GM18505 (cell line): Measurements from ENCODE around the gene SNX4.

Experiments
- ATAC-seq: cut with Tn5 transposase; IDR thresholded peaks from one replicate; pipeline ENCODE4 v1.9.1; 2021; ENCODE audit not compliant: unreplicated experiment
- POLR2A ChIP-seq: IDR thresholded peaks from 4 replicates; pipeline ENCODE4 v1.6.1; 2011; ENCODE audit warnings: borderline replicate concordance; ENCODE audit not compliant: insufficient read depth, insufficient read length; ENCODE audit errors: extremely low read depth

SNX4 gene

DNA sequence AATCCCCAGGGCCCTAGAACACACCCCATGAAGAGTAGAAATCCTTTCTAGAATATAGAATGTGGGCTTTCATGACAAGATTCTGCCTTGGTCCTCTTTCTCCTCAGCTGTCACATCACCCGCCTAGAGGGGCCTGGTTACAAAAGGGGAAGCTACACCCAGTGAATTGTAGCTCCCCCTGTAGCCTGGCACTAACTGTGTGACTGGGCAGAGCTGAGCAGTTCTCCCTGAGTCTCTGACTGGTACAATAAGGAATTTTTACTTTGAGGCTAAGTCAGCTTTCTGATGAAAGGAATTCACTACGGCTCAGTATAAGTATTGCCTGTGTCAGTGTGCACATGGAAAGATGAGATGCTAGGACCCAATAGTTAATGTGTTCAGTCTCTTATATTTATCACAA, 116.2 kb downstream of the SNX4 start:
- ATAC-seq: no peak
- TF ChIP-seq POLR2A: no peak

- no peak for TF ChIP-seq POLR2A
- no peak for ATAC-seq
Measured at GRCh38 chr3:125402639-125403038, 117.4 kb downstream of the SNX4 start.

GRCh38 chr3:125401402-125401801, 118.6 kb downstream of the SNX4 start:
- TF ChIP-seq POLR2A: no peak

GRCh38 chr3:125398952-125399351, 121.0 kb downstream of the SNX4 start:
- no peak for ATAC-seq
- TF ChIP-seq POLR2A: no peak

More at GRCh38 chr3:125401402-125401801, 118.6 kb downstream of the SNX4 start:
- ATAC-seq: no peak
